Eye (tissue), 1 donor: ENCODE measurements around the gene PRTN3.
"Not testable (repeated sequence)": the region's sequence is repeated elsewhere in the genome, so short reads cannot be mapped to it uniquely, and the experiment has no call there.

Source experiments
- DNase-seq: peaks from one replicate; pipeline ENCODE4 v3.0.0-alpha.2; 2015

Gene PRTN3

GRCh38 chr19:884420-885211 lies 43.8 kb downstream of the PRTN3 start:
- DNase-seq, result no peak

- DNase-seq, result no peak
Observed at GRCh38 chr19:885536-886224, 44.9 kb downstream of the PRTN3 start.

- no peak for DNase-seq
Observed at GRCh38 chr19:887072-887471, 46.3 kb downstream of the PRTN3 start.

GRCh38 chr19:887599-887998 lies 46.8 kb downstream of the PRTN3 start:
- DNase-seq, result no peak

DNA sequence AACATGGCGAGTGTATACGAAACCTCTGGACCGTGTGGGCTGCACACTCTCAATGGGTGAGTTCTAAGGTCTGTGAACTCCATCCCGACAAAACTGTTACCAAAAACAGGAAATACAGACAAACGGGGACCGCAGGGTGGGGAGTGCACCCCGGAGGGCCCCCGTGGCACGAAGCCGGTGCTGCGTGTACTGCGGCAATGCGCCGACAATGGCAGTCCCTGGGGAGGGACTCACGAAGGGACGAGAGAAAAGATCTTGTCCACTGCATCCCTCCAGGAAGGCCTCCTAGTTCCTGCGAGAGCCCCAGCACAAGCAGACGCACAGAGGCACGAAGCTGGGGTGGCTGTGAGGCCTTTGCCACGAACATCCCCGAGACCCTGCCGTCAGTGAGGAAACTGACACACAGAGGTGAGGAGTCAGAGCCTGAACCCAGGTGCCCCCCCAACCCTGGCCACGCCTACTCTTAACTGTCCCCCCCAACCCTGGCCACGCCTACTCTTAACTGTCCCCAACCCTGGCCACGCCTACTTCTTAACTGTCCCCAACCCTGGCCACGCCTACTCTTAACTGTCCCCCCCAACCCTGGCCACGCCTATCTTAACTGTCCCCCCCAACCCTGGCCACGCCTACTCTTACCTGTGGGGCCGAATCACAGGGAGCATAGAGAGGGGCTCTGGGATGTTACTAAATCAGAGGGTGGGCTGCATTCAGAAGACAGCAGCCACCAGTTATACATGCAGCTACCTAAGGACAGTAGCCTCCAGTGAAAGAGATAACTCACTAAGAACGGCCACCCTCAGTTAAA lies 48.0 kb downstream of the PRTN3 start:
- DNase-seq, result no peak

GRCh38 chr19:889662-890295 lies 49.0 kb downstream of the PRTN3 start:
- no peak for DNase-seq

DNA sequence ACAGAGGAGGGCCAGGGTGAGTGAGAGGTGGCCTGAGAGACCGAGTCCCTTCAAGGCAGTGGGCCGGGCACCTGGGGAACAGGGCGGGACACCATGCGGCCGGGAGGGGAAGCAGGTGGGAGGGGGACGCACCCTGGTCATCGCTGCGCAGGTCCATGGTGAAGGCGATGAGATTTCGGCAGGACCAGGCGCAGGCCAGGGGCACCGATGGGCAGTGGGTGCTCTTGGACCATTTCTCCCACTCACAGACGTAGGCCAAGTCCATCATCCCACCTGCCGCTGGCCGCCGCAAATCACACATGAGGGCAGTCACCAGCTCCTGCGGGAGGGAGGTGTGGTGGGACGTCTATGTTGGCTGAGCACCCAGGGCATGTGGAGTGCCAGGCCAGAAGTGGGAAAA lies 50.0 kb downstream of the PRTN3 start:
- DNase-seq, result no peak

GRCh38 chr19:891421-892200 lies 50.8 kb downstream of the PRTN3 start:
- DNase-seq, result not testable (repeated sequence)

GRCh38 chr19:892243-892893 lies 51.6 kb downstream of the PRTN3 start:
- peak; percentile 24 for DNase-seq

DNA sequence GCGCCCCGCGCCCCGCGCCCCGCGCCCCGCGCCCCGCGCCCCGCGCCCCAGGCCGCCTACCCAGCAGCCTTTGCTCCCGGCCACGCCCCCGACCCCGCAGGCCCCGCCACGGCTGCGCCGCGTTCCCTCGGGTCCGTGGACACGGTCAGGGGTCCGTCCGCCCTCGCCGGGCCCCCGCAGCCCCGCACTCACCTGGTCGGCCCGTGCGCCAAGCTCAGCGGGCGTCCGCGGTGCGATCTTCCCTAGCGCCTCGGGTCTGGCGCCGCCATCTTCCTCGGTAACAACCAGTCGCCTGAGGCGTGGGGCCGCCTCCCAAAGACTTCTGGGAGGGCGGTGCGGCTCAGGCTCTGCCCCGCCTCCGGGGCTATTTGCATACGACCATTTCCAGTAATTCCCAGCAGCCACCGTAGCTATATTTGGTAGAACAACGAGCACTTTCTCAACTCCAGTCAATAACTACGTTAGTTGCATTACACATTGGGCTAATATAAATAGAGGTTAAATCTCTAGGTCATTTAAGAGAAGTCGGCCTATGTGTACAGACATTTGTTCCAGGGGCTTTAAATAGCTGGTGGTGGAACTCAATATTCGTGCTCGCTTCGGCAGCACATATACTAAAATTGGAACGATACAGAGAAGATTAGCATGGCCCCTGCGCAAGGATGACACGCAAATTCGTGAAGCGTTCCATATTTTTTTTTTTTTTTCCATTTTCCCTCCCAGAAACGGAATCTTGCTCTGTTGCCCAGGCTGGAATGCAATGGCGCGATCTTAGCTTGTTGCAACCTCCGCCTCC lies 52.3 kb downstream of the PRTN3 start, which contains the start of the genes MED16 and RNU6-9:
Gene MED16, minus strand, starts transcription at position 294 of the 796 bp plus-strand sequence. CDS start 2,056 bp downstream, outside the sequence.
Gene RNU6-9, plus strand, starts transcription at position 591 of the 796 bp plus-strand sequence.
- DNase-seq, result peak; percentile 98

- DNase-seq, result no peak
Observed at GRCh38 chr19:896434-896833, 55.6 kb downstream of the PRTN3 start.

DNA sequence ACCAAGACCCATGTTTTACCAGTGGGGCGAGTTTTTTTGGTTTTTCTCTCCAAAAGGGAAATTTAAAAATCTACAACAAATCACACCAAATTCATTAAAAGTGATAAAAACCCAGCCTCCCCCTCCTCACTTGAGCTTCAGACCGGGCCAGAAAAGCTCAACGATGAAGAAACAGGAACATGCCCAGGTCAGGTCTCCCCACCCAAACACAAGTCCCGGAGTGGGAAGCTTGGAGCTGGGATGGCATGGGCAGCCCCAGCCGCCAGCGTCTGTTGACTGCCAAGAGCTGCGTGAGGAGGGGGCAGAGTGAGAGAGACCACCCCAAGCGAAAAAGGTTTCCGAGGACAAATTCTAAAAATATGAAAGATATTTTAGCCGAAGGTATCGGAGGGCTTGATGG lies 56.2 kb downstream of the PRTN3 start:
- DNase-seq, result no peak

- no peak for DNase-seq
Observed at GRCh38 chr19:897442-898039, 56.7 kb downstream of the PRTN3 start.
